HCT116 (cell line): ENCODE results near the gene SERPIND1. TPM values are rescaled to one million over a fixed set of nuclear protein-coding genes. Genes with fewer than 3 reads are reported as not detected.

Source experiments
- ATAC-seq: fragments of 200-7000 bp; cut with Tn5 transposase; 2 replicates; pipeline ENCODE4 v1.9.1; 2020; ENCODE audit warnings: mild to moderate bottlenecking, moderate library complexity
- BruUV-seq: library from RNA; stranded (reverse); fragments of 400-500 nt; replicated peaks from 2 replicates; lab custom pipeline; 2021; lab: Mats Ljungman, UMichigan
- CTCF ChIA-PET: fragments of 300-600 bp; sonication (Branson Sonifier 250); formaldehyde crosslinking; loops from one replicate; lab custom pipeline; 2021; ENCODE audit warnings: antibody characterized with exemption; lab: Charles Lee
- POLR2A ChIA-PET: fragments of 300-600, 350-600 bp; sonication (Branson Sonifier 250); formaldehyde crosslinking; loops from one replicate; lab custom pipeline; 2021; ENCODE audit warnings: antibody characterized with exemption; lab: Charles Lee
- RAD21 ChIA-PET, 2 experiments: fragments of 300-600 bp; sonication (Branson Sonifier 250); formaldehyde crosslinking; loops; one replicate each; lab custom pipeline; 2023; ENCODE audit warnings: low total read pairs in 2 of 2; ENCODE audit not compliant: uncharacterized antibody in 2 of 2, unreplicated experiment in 2 of 2, low non-redundant PET in 1 of 2; lab: Charles Lee
- DNase-seq: peaks from one replicate; pipeline ENCODE4 v3.0.0-alpha.2; 2010; ENCODE audit warnings: low read depth, low spot score
- H2AFZ ChIP-seq: fragments of 200-600 bp; shearing (Covaris generic), sonication (generic); 2 replicates; pipeline ENCODE4 v1.6.1; 2017; ENCODE audit warnings: low read depth, mixed run types, mixed read lengths, antibody characterized with exemption, low read length; ENCODE audit not compliant: poor library complexity, severe bottlenecking
- H3K27ac ChIP-seq: 2 replicates; pipeline ENCODE4 v1.5.1; 2012; ENCODE audit warnings: low read depth, low read length
- H3K27me3 ChIP-seq: fragments of 200-600 bp; sonication (generic); 2 replicates; pipeline ENCODE4 v1.6.1; 2016; ENCODE audit warnings: mixed run types, low read length, mixed read lengths; ENCODE audit not compliant: insufficient read depth
- H3K36me3 ChIP-seq, 2 experiments: fragments of 200-500 bp in 1 of 2; fragments of 200-600 bp in 1 of 2; sonication (Bioruptor generic) in 1 of 2; sonication (generic) in 1 of 2; 2 replicates each; pipeline versions ENCODE4 v1.5.1 to v1.6.1; 2014 to 2016; ENCODE audit warnings: low read length in 2 of 2, inconsistent platforms in 1 of 2, mixed read lengths in 1 of 2, mixed run types in 1 of 2; ENCODE audit not compliant: insufficient read depth in 2 of 2, control insufficient read depth in 1 of 2
- H3K4me1 ChIP-seq, 2 experiments: fragments of 200-600 bp in 1 of 2; sonication (generic) in 1 of 2; 2 replicates each; pipeline versions ENCODE4 v1.5.1 to v1.6.1; 2012 to 2017; ENCODE audit warnings: low read length in 2 of 2, inconsistent platforms in 1 of 2, mild to moderate bottlenecking in 1 of 2, mixed read lengths in 1 of 2, mixed run types in 1 of 2, moderate library complexity in 1 of 2; ENCODE audit not compliant: insufficient read depth in 2 of 2, control insufficient read depth in 1 of 2
- H3K4me2 ChIP-seq: fragments of 200-600 bp; sonication (generic); 2 replicates; pipeline ENCODE4 v1.6.1; 2017; ENCODE audit warnings: mixed run types, low read length, mixed read lengths
- H3K4me3 ChIP-seq, 2 experiments: fragments of 200-600 bp in 1 of 2; sonication (generic) in 1 of 2; replicated peaks in 1 of 2; 2 replicates each; pipeline ENCODE4 v1.5.1; 2011 to 2016; ENCODE audit warnings: low read length in 2 of 2, control low read depth in 1 of 2, low read depth in 1 of 2, mild to moderate bottlenecking in 1 of 2, mixed read lengths in 1 of 2, mixed run types in 1 of 2
- H3K79me2 ChIP-seq: fragments of 200-600 bp; sonication (generic); 2 replicates; pipeline ENCODE4 v1.6.1; 2017; ENCODE audit warnings: mild to moderate bottlenecking, mixed run types, low read length, moderate library complexity, mixed read lengths; ENCODE audit not compliant: insufficient read depth
- H3K9ac ChIP-seq: fragments of 200-600 bp; sonication (generic); 2 replicates; pipeline ENCODE4 v1.6.1; 2016; ENCODE audit warnings: low read length, mixed read lengths
- H3K9me2 ChIP-seq: fragments of 200-600 bp; sonication (generic), shearing (Covaris generic); 2 replicates; pipeline ENCODE4 v1.6.1; 2017; ENCODE audit warnings: mixed run types, mild to moderate bottlenecking, moderate library complexity; ENCODE audit not compliant: insufficient read depth
- H3K9me3 ChIP-seq, 2 experiments: fragments of 200-500 bp in 1 of 2; fragments of 200-600 bp in 1 of 2; sonication (Bioruptor generic) in 1 of 2; sonication (generic) in 1 of 2; 2 replicates each; pipeline ENCODE4 v1.6.1; 2014 to 2017; ENCODE audit warnings: low read length in 2 of 2, mixed read lengths in 2 of 2, inconsistent platforms in 1 of 2, low read depth in 1 of 2, mild to moderate bottlenecking in 1 of 2, mixed run types in 1 of 2, moderate library complexity in 1 of 2; ENCODE audit not compliant: control insufficient read depth in 1 of 2, insufficient read depth in 1 of 2
- H4K20me1 ChIP-seq: fragments of 200-600 bp; sonication (generic), shearing (Covaris generic); 2 replicates; pipeline ENCODE4 v1.6.1; 2017; ENCODE audit warnings: mixed run types, mild to moderate bottlenecking, moderate library complexity; ENCODE audit not compliant: insufficient read depth
- CEBPB ChIP-seq: IDR thresholded peaks from 2 replicates; pipeline ENCODE4 v1.6.1; 2012; ENCODE audit warnings: low read depth
- EGR1 ChIP-seq: IDR thresholded peaks from 2 replicates; pipeline ENCODE4 v1.6.1; 2012; ENCODE audit warnings: low read depth
- EZH2 ChIP-seq: fragments of 200-600 bp; sonication (generic); IDR thresholded peaks from 2 replicates; pipeline ENCODE4 v1.6.1; 2017; ENCODE audit warnings: antibody characterized with exemption, mixed run types
- FOSL1 ChIP-seq: IDR thresholded peaks from 2 replicates; pipeline ENCODE4 v1.6.1; 2012; ENCODE audit warnings: low read depth
- JUND ChIP-seq: IDR thresholded peaks from 2 replicates; pipeline ENCODE4 v1.6.1; 2012
- POLR2A ChIP-seq: IDR thresholded peaks from 2 replicates; pipeline ENCODE4 v1.7.0; 2011; ENCODE audit warnings: borderline replicate concordance; ENCODE audit not compliant: insufficient read depth, insufficient read length; ENCODE audit errors: extremely low read depth
- POLR2AphosphoS5 ChIP-seq: IDR thresholded peaks from 2 replicates; pipeline ENCODE4 v1.6.1; 2011; ENCODE audit warnings: mild to moderate bottlenecking, low read depth, low read length, moderate library complexity
- RAD21 ChIP-seq: IDR thresholded peaks from 2 replicates; pipeline ENCODE4 v1.6.1; 2012; ENCODE audit warnings: low read depth, mild to moderate bottlenecking
- SIN3A ChIP-seq: IDR thresholded peaks from 2 replicates; pipeline ENCODE4 v1.6.1; 2012; ENCODE audit warnings: low read depth
- SP1 ChIP-seq: IDR thresholded peaks from 2 replicates; pipeline ENCODE4 v1.6.1; 2012; ENCODE audit warnings: low read depth
- SRF ChIP-seq: IDR thresholded peaks from 2 replicates; pipeline ENCODE4 v1.6.1; 2012; ENCODE audit warnings: low read depth
- TCF7L2 ChIP-seq: IDR thresholded peaks from 2 replicates; pipeline ENCODE4 v1.7.0; 2011; ENCODE audit warnings: borderline replicate concordance, inconsistent platforms; ENCODE audit not compliant: insufficient read depth, insufficient read length; ENCODE audit errors: extremely low read depth
- ZBTB33 ChIP-seq: IDR thresholded peaks from 2 replicates; pipeline ENCODE4 v1.6.1; 2011; ENCODE audit warnings: mild to moderate bottlenecking, low read length, moderate library complexity; ENCODE audit not compliant: insufficient replicate concordance; ENCODE audit errors: extremely low read depth
- ZFX ChIP-seq: fragments of 450-650 bp; IDR thresholded peaks from 2 replicates; pipeline ENCODE4 v1.6.1; 2017
- intact Hi-C: fragments of 100-400 bp; cut with micrococcal nuclease; formaldehyde crosslinking; loops from 2 replicates; pipeline ENCODE4 v1.10.0; 2022
- total RNA-seq: library from RNA; stranded (reverse); gene quantifications from one replicate; pipeline ENCODE4 v1.2.1, GENCODE V29; 2021; ENCODE audit not compliant: unreplicated experiment
- TF ChIP-seq, protein P1 (sequence below), 3 experiments: fragments of 200-600 bp in 1 of 3; sonication (generic) in 1 of 3; IDR thresholded peaks in 2 of 3; conservative IDR thresholded peaks in 1 of 3; 2 replicates each; pipeline ENCODE4 v1.5.1; 2012 to 2017; ENCODE audit warnings: low read depth in 2 of 3, low read length in 2 of 3, antibody characterized with exemption in 1 of 3, borderline replicate concordance in 1 of 3, control low read depth in 1 of 3, mild to moderate bottlenecking in 1 of 3, mixed read lengths in 1 of 3, mixed run types in 1 of 3, moderate library complexity in 1 of 3; ENCODE audit not compliant: insufficient read depth in 1 of 3
- TF ChIP-seq, protein P2 (sequence below): IDR thresholded peaks from 2 replicates; pipeline ENCODE4 v1.6.1; 2012

SERPIND1 gene
- total RNA-seq, 1 experiment from 2014 or later = 0.25 TPM

- no TSS peak for BruUV-seq
Observed at GRCh38 chr22:20779818-20780158, 5.9 kb downstream of the SERPIND1 start.

GRCh38 chr22:20781272-20781990 is 7.5 kb downstream of the SERPIND1 start:
- H3K9ac ChIP-seq = no peak overlapping the region
- intact Hi-C loops = no loop called here
- TF ChIP-seq TCF7L2 (no peak), POLR2AphosphoS5 (no peak), RAD21 (no peak), JUND (no peak), SP1 (no peak), SRF (no peak), FOSL1 (no peak), ZFX (no peak), EZH2 (no peak), ZBTB33 (no peak)
- TF ChIP-seq, protein P1, sequence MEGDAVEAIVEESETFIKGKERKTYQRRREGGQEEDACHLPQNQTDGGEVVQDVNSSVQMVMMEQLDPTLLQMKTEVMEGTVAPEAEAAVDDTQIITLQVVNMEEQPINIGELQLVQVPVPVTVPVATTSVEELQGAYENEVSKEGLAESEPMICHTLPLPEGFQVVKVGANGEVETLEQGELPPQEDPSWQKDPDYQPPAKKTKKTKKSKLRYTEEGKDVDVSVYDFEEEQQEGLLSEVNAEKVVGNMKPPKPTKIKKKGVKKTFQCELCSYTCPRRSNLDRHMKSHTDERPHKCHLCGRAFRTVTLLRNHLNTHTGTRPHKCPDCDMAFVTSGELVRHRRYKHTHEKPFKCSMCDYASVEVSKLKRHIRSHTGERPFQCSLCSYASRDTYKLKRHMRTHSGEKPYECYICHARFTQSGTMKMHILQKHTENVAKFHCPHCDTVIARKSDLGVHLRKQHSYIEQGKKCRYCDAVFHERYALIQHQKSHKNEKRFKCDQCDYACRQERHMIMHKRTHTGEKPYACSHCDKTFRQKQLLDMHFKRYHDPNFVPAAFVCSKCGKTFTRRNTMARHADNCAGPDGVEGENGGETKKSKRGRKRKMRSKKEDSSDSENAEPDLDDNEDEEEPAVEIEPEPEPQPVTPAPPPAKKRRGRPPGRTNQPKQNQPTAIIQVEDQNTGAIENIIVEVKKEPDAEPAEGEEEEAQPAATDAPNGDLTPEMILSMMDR (IDR thresholded peaks at IDR 0.05 in 2 of 3, conservative IDR thresholded peaks at IDR 0.05 in 1 of 3; ENCODE audit: borderline replicate concordance in 1 of 3, insufficient read depth in 1 of 3, low read depth in 2 of 3, low read length in 2 of 3) = no peak

More at GRCh38 chr22:20779818-20780158, 5.9 kb downstream of the SERPIND1 start:
- ChIA-PET CTCF (no interaction called here), RAD21 (no interaction called here), POLR2A (no interaction called here)
- Histone ChIP-seq H3K36me3 (no peaks in the 10 kb centered on the region; a peak in 1 of 4 replicates), H3K9ac (no peak overlapping the region), H3K4me3 (no peak overlapping the region), H3K4me2 (no peak overlapping the region), H3K27ac (no peak overlapping the region), H2AFZ (no peak overlapping the region), H3K79me2 (no peaks in the 10 kb centered on the region), H3K9me3 (no peaks in the 10 kb centered on the region), H3K27me3 (no peaks in the 10 kb centered on the region), H3K9me2 (no peaks in the 10 kb centered on the region), H3K4me1 (peaks cover 18 to 19% of the 10 kb centered on the region in 2 experiments), H4K20me1 (no peaks in the 10 kb centered on the region)
- ATAC-seq = no peak
- intact Hi-C loops = no loop called here
- DNase-seq = no peak
- TF ChIP-seq EGR1 (no peak), TCF7L2 (no peak), POLR2AphosphoS5 (no peak), RAD21 (no peak), JUND (no peak), SIN3A (no peak), POLR2A (no peak), CEBPB (no peak), EZH2 (no peak)
- TF ChIP-seq, protein P2, sequence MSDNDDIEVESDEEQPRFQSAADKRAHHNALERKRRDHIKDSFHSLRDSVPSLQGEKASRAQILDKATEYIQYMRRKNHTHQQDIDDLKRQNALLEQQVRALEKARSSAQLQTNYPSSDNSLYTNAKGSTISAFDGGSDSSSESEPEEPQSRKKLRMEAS = no peak

More at GRCh38 chr22:20781272-20781990, 7.5 kb downstream of the SERPIND1 start:
- H4K20me1 ChIP-seq = no peaks in the 10 kb centered on the region
- DNase-seq = no peak
- no peaks in the 10 kb centered on the region for H3K9me2 ChIP-seq
- no TSS peak for BruUV-seq
- no peak overlapping the region for H3K4me3 ChIP-seq
- H3K4me2 ChIP-seq = no peak overlapping the region
- ATAC-seq = no peak
- no peak overlapping the region for H2AFZ ChIP-seq
- CTCF ChIA-PET = no interaction called here
- no peaks in the 10 kb centered on the region for H3K9me3 ChIP-seq
- H3K27ac ChIP-seq = no peak overlapping the region
- no peaks in the 10 kb centered on the region for H3K79me2 ChIP-seq
- RAD21 ChIA-PET = no interaction called here
- H3K36me3 ChIP-seq = no peaks in the 10 kb centered on the region; a peak in 1 of 4 replicates
- POLR2A ChIA-PET = no interaction called here
- no peaks in the 10 kb centered on the region for H3K27me3 ChIP-seq
- H3K4me1 ChIP-seq = peaks cover 18 to 19% of the 10 kb centered on the region in 2 experiments
